CD4-positive, alpha-beta memory T cell (primary cell): ENCODE measurements around the gene TMEM182. TPM values are rescaled to one million over a fixed set of nuclear protein-coding genes. Genes with fewer than 3 reads are reported as not detected.

ENCODE experiments used
- CTCF ChIA-PET: fragments of 350-600 bp; sonication (Branson Sonifier 250); formaldehyde crosslinking; loops from one replicate; lab custom pipeline; 2021; ENCODE audit warnings: inconsistent platforms; ENCODE audit not compliant: partially characterized antibody; lab: Charles Lee
- POLR2A ChIA-PET: fragments of 350-600 bp; sonication (Branson Sonifier 250); formaldehyde crosslinking; loops from one replicate; lab custom pipeline; 2021; ENCODE audit not compliant: partially characterized antibody; lab: Charles Lee
- DNase-seq, 5 donors: peaks; one replicate each; pipeline versions ENCODE4 v3.0.0 to v3.0.0-alpha.2; 2020 to 2022; ENCODE audit warnings: mixed read lengths in 1 of 5
- H3K27ac ChIP-seq: one replicate; pipeline ENCODE4 v1.7.0; 2013; ENCODE audit warnings: low read depth, low read length
- H3K27me3 ChIP-seq: 2 replicates; pipeline ENCODE4 v1.7.0; 2013; ENCODE audit warnings: mild to moderate bottlenecking, low read length, moderate library complexity; ENCODE audit not compliant: insufficient read depth
- H3K36me3 ChIP-seq: 2 replicates; pipeline ENCODE4 v1.7.0; 2013; ENCODE audit warnings: mild to moderate bottlenecking, low read length, moderate library complexity; ENCODE audit not compliant: insufficient read depth
- H3K4me1 ChIP-seq: 2 replicates; pipeline ENCODE4 v1.7.0; 2013; ENCODE audit warnings: mild to moderate bottlenecking, low read length, moderate library complexity; ENCODE audit not compliant: insufficient read depth
- H3K4me3 ChIP-seq, 2 donors: one replicate each; pipeline ENCODE4 v1.7.0; 2013; ENCODE audit warnings: low read length in 2 of 2, mild to moderate bottlenecking in 1 of 2
- H3K9me3 ChIP-seq, 2 donors: one replicate each; pipeline ENCODE4 v1.7.0; 2013; ENCODE audit warnings: low read length in 2 of 2, control low read depth in 1 of 2; ENCODE audit not compliant: control insufficient read depth in 1 of 2
- H3K27ac Mint-ChIP-seq, 7 donors: one replicate each; pipeline ENCODE4 v1.8.0; 2020 to 2021; ENCODE audit warnings: mixed read lengths in 7 of 7, mild to moderate bottlenecking in 6 of 7, inconsistent platforms in 3 of 7, moderate library complexity in 3 of 7
- H3K27me3 Mint-ChIP-seq, 2 donors: one replicate each; pipeline ENCODE4 v1.8.0; 2020 to 2021; ENCODE audit warnings: mixed read lengths in 2 of 2
- H3K36me3 Mint-ChIP-seq, 2 donors: one replicate each; pipeline ENCODE4 v1.8.0; 2020 to 2021; ENCODE audit warnings: mixed read lengths in 2 of 2, inconsistent platforms in 1 of 2, mild to moderate bottlenecking in 1 of 2
- H3K4me1 Mint-ChIP-seq, 4 donors: one replicate each; pipeline ENCODE4 v1.8.0; 2020 to 2021; ENCODE audit warnings: mixed read lengths in 4 of 4, mild to moderate bottlenecking in 1 of 4
- H3K4me3 Mint-ChIP-seq, 8 donors: one replicate each; pipeline ENCODE4 v1.8.0; 2020 to 2021; ENCODE audit warnings: mixed read lengths in 8 of 8, mild to moderate bottlenecking in 7 of 8, moderate library complexity in 6 of 8, inconsistent platforms in 3 of 8
- H3K9me3 Mint-ChIP-seq, 8 donors: one replicate each; pipeline ENCODE4 v1.8.0; 2020 to 2021; ENCODE audit warnings: mixed read lengths in 8 of 8, mild to moderate bottlenecking in 5 of 8, inconsistent platforms in 3 of 8, moderate library complexity in 1 of 8
- intact Hi-C: fragments of 100-400 bp; cut with micrococcal nuclease; formaldehyde crosslinking; loops from one replicate; pipeline ENCODE4 v1.15.1; 2023
- polyA plus RNA-seq, 2 donors: library from polyadenylated mRNA; unstranded; fragments of 300-500 nt; fragmentation: Illumina TruSeq; gene quantifications; one replicate each; pipeline ENCODE4 v1.2.3, GENCODE V29; 2021
- total RNA-seq, 2 experiments: library from RNA; stranded (reverse); gene quantifications; one replicate each; pipeline ENCODE4 v1.2.3, GENCODE V29; 2021

The TMEM182 gene
- total and polyA plus RNA-seq, 4 experiments from 2014 or later: 3.9 to 6.4 (median 5.1) TPM

- H3K9me3 ChIP-seq: no peaks in the 10 kb centered on the region
- Mint-ChIP-seq H3K27ac (no peak overlapping the region), H3K27me3 (peaks cover 0 to 1% of the 10 kb centered on the region in 2 donors), H3K36me3 (no peaks in the 10 kb centered on the region), H3K4me1 (no peaks in the 10 kb centered on the region), H3K9me3 (peaks cover 0 to 2% (median 0%) of the 10 kb centered on the region in 8 donors), H3K4me3 (no peak overlapping the region)
- no peaks in the 10 kb centered on the region for H3K36me3 ChIP-seq
- H3K27ac ChIP-seq: no peak overlapping the region
- peak in 4 of 5 donors; percentile 16 to 38 (median 31) for DNase-seq
- ChIA-PET POLR2A (no interaction called here), CTCF (interaction anchor here (0.8 to 2.9 kb wide), 4 partner anchors 9 to 305 kb away, joined by 3 to 25 read pairs (median 3); no protein-coding TSS in a partner anchor)
- intact Hi-C loops: no loop called here
- H3K4me1 ChIP-seq: no peaks in the 10 kb centered on the region
- H3K27me3 ChIP-seq: no peaks in the 10 kb centered on the region
- no peak overlapping the region for H3K4me3 ChIP-seq
Observed at GRCh38 chr2:102839668-102840388, 78.0 kb downstream of the TMEM182 start.

- Histone ChIP-seq H3K36me3 (no peaks in the 10 kb centered on the region), H3K4me3 (no peak overlapping the region), H3K9me3 (no peaks in the 10 kb centered on the region), H3K4me1 (no peaks in the 10 kb centered on the region), H3K27me3 (no peaks in the 10 kb centered on the region), H3K27ac (no peak overlapping the region)
- ChIA-PET POLR2A (no interaction called here), CTCF (interaction anchor here (0.8 to 2.9 kb wide), 5 partner anchors 10 to 108 kb away, joined by 3 to 25 read pairs (median 5); no protein-coding TSS in a partner anchor)
- Mint-ChIP-seq H3K9me3 (peaks cover 0 to 2% (median 0%) of the 10 kb centered on the region in 8 donors), H3K27me3 (peaks cover 1 to 3% of the 10 kb centered on the region in 2 donors), H3K4me1 (no peaks in the 10 kb centered on the region), H3K4me3 (no peak overlapping the region), H3K27ac (no peak overlapping the region), H3K36me3 (no peaks in the 10 kb centered on the region)
- no peak for DNase-seq
- intact Hi-C loops: no loop called here
Observed at GRCh38 chr2:102841107-102841840, 79.4 kb downstream of the TMEM182 start.

DNA sequence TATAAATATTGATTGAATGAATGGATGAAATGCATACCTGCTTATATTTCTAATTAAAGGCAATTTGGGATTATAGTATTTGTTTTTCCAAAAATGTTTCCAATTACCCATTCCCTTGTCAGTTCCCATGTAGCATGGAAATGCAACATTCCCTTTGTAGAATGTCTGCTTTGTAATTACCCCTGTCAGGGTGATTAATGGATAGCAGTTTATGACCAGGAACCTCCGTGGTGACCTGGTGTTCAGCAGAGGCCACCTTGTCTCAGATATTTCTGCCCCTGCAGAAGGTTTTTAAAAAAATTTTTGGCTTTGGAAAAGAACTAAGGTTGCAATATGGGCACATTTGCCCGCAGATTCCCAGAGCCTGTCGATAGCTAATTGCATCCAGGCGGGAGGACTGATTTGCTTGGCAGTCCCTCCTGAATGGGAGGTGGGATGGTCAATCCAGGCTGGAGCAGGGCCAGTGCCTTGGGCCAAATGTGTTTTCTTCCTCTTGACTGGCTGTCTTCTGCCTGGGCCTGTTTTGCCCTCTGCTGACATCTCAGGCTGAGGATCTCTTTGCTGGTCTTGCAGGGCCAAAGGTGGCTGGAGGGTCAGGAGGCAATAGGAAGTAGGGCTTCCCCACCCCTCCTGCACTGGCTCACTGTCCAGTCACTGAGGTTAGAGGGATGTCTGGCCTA lies 82.1 kb downstream of the TMEM182 start:
- H3K4me1 ChIP-seq: no peaks in the 10 kb centered on the region
- no peak overlapping the region for H3K27ac ChIP-seq
- H3K4me3 Mint-ChIP-seq: no peak overlapping the region
- H3K9me3 ChIP-seq: no peaks in the 10 kb centered on the region
- no peaks in the 10 kb centered on the region for H3K4me1 Mint-ChIP-seq
- peaks cover 0 to 5% of the 10 kb centered on the region in 2 donors for H3K36me3 Mint-ChIP-seq
- H3K4me3 ChIP-seq: no peak overlapping the region
- H3K36me3 ChIP-seq: no peaks in the 10 kb centered on the region
- no peak for DNase-seq
- ChIA-PET CTCF (no interaction called here), POLR2A (no interaction called here)
- H3K27ac Mint-ChIP-seq: no peak overlapping the region
- intact Hi-C loops: no loop called here
- H3K27me3 Mint-ChIP-seq: peaks cover 9 to 12% of the 10 kb centered on the region in 2 donors
- H3K9me3 Mint-ChIP-seq: peaks cover 0 to 2% (median 0%) of the 10 kb centered on the region in 8 donors
- H3K27me3 ChIP-seq: no peaks in the 10 kb centered on the region

GRCh38 chr2:102844911-102845310 lies 83.1 kb downstream of the TMEM182 start:
- H3K4me1 ChIP-seq: no peaks in the 10 kb centered on the region
- H3K4me1 Mint-ChIP-seq: no peaks in the 10 kb centered on the region
- CTCF ChIA-PET: no interaction called here
- no peaks in the 10 kb centered on the region for H3K36me3 ChIP-seq
- peaks cover 10 to 13% of the 10 kb centered on the region in 2 donors for H3K27me3 Mint-ChIP-seq
- H3K27me3 ChIP-seq: no peaks in the 10 kb centered on the region
- no peak overlapping the region for H3K4me3 ChIP-seq
- POLR2A ChIA-PET: no interaction called here
- intact Hi-C loops: no loop called here
- H3K36me3 Mint-ChIP-seq: peaks cover 0 to 6% of the 10 kb centered on the region in 2 donors
- no peak overlapping the region for H3K27ac ChIP-seq
- no peak overlapping the region for H3K4me3 Mint-ChIP-seq
- no peak for DNase-seq
- H3K9me3 ChIP-seq: no peaks in the 10 kb centered on the region
- H3K9me3 Mint-ChIP-seq: peaks cover 0 to 2% (median 0%) of the 10 kb centered on the region in 8 donors
- no peak overlapping the region for H3K27ac Mint-ChIP-seq

GRCh38 chr2:102848366-102848839 lies 86.6 kb downstream of the TMEM182 start:
- H3K27me3 ChIP-seq: no peaks in the 10 kb centered on the region
- no peak overlapping the region for H3K4me3 Mint-ChIP-seq
- no peaks in the 10 kb centered on the region for H3K36me3 ChIP-seq
- H3K4me1 ChIP-seq: no peaks in the 10 kb centered on the region
- ChIA-PET CTCF (interaction anchor here (4.4 kb wide), 1 partner anchor 8 kb away, joined by 25 read pairs; no protein-coding TSS in a partner anchor), POLR2A (no interaction called here)
- peaks cover 15% of the 10 kb centered on the region in 2 donors for H3K27me3 Mint-ChIP-seq
- no peaks in the 10 kb centered on the region for H3K9me3 ChIP-seq
- no peak overlapping the region for H3K27ac Mint-ChIP-seq
- H3K36me3 Mint-ChIP-seq: peaks cover 0 to 6% of the 10 kb centered on the region in 2 donors
- no peak overlapping the region for H3K4me3 ChIP-seq
- no peak for DNase-seq
- no peaks in the 10 kb centered on the region for H3K4me1 Mint-ChIP-seq
- H3K27ac ChIP-seq: no peak overlapping the region
- intact Hi-C loops: no loop called here
- peaks cover 0 to 5% (median 2%) of the 10 kb centered on the region in 8 donors for H3K9me3 Mint-ChIP-seq

DNA sequence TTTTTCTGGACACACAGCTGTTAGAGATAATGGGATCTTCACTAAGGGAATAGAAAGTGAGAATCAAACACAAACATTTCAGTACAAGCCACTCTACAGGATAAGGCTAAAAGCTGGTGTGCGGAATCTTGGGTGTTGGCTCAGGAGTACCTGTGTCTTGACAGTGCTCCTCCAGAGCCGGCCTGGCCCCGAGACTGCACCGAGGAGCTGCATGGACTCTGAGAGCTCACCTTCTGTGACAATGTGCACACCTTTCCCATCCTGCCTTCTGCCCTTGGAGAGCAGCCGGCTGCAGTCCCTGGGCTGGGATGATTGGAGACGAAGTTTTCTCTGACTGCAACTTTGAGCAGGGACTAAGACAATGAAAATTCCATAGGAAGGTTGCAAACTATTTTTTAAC lies 89.1 kb downstream of the TMEM182 start:
- Histone ChIP-seq H3K36me3 (no peaks in the 10 kb centered on the region), H3K4me3 (no peak overlapping the region), H3K4me1 (no peaks in the 10 kb centered on the region), H3K27me3 (no peaks in the 10 kb centered on the region), H3K27ac (no peak overlapping the region), H3K9me3 (no peaks in the 10 kb centered on the region)
- Mint-ChIP-seq H3K27ac (no peak overlapping the region), H3K4me3 (no peak overlapping the region), H3K4me1 (no peaks in the 10 kb centered on the region), H3K9me3 (peaks cover 0 to 10% (median 6%) of the 10 kb centered on the region in 8 donors), H3K36me3 (peaks cover 0 to 10% of the 10 kb centered on the region in 2 donors), H3K27me3 (peaks cover 15% of the 10 kb centered on the region in 2 donors)
- DNase-seq: no peak
- intact Hi-C loops: no loop called here
- ChIA-PET POLR2A (no interaction called here), CTCF (interaction anchor here (4.4 kb wide), 1 partner anchor 10 kb away, joined by 25 read pairs; no protein-coding TSS in a partner anchor)
